ENCODE data around the gene RGCC.
"Not testable (repeated sequence)": the region's sequence is repeated elsewhere in the genome, so short reads cannot be mapped to it uniquely, and the experiment has no call there.

RGCC gene

GRCh38 chr13:41456768-41457588 is at the start of gene RGCC:
RGCC (plus strand) TSS chr13:41457550; CDS start chr13:41457708, 158 bp downstream.
- Mint-ChIP-seq H3K4me3 (peak within 1 kb of the TSS; percentile 95), H3K9me3 (no peaks in the 10 kb centered on the region), H3K36me3 (ENCODE audit: low read depth) (peaks cover 23% of the 10 kb centered on the region), H3K4me1 (ENCODE audit: low read depth) (peaks cover 32% of the 10 kb centered on the region), H3K27me3 (ENCODE audit: low read depth) (peaks cover 28% of the 10 kb centered on the region), H3K27ac (peak within 1 kb of the TSS; percentile 89)
- DNase-seq (ENCODE audit: low spot score): peak; percentile 96

- peaks cover 2% of the 10 kb centered on the region for H3K4me1 Mint-ChIP-seq (ENCODE audit: low read depth)
- no peak overlapping the region for H3K27ac Mint-ChIP-seq
- no peak overlapping the region for H3K4me3 Mint-ChIP-seq
- peaks cover 11% of the 10 kb centered on the region for H3K27me3 Mint-ChIP-seq (ENCODE audit: low read depth)
- no peak for DNase-seq (ENCODE audit: low spot score)
- no peaks in the 10 kb centered on the region for H3K36me3 Mint-ChIP-seq (ENCODE audit: low read depth)
- no peaks in the 10 kb centered on the region for H3K9me3 Mint-ChIP-seq
Observed at GRCh38 chr13:41408121-41408520, 49.2 kb upstream of the RGCC start.

GRCh38 chr13:41408746-41409145 is 48.6 kb upstream of the RGCC start:
- DNase-seq (ENCODE audit: low spot score): no peak
- Mint-ChIP-seq H3K27me3 (ENCODE audit: low read depth) (peaks cover 11% of the 10 kb centered on the region), H3K36me3 (ENCODE audit: low read depth) (no peaks in the 10 kb centered on the region)

GRCh38 chr13:41409611-41410010 is 47.7 kb upstream of the RGCC start:
- DNase-seq (ENCODE audit: low spot score): no peak
- no peaks in the 10 kb centered on the region for H3K9me3 Mint-ChIP-seq
- no peaks in the 10 kb centered on the region for H3K36me3 Mint-ChIP-seq (ENCODE audit: low read depth)
- H3K4me3 Mint-ChIP-seq: no peak overlapping the region
- peaks cover 9% of the 10 kb centered on the region for H3K27me3 Mint-ChIP-seq (ENCODE audit: low read depth)
- peaks cover 2% of the 10 kb centered on the region for H3K4me1 Mint-ChIP-seq (ENCODE audit: low read depth)
- no peak overlapping the region for H3K27ac Mint-ChIP-seq

More at GRCh38 chr13:41408746-41409145, 48.6 kb upstream of the RGCC start:
- peaks cover 2% of the 10 kb centered on the region for H3K4me1 Mint-ChIP-seq (ENCODE audit: low read depth)
- no peak overlapping the region for H3K27ac Mint-ChIP-seq
- H3K9me3 Mint-ChIP-seq: no peaks in the 10 kb centered on the region
- H3K4me3 Mint-ChIP-seq: no peak overlapping the region

GRCh38 chr13:41411060-41411459 is 46.3 kb upstream of the RGCC start:
- H3K36me3 Mint-ChIP-seq (ENCODE audit: low read depth): no peaks in the 10 kb centered on the region
- H3K4me1 Mint-ChIP-seq (ENCODE audit: low read depth): peaks cover 2% of the 10 kb centered on the region
- DNase-seq (ENCODE audit: low spot score): no peak
- no peaks in the 10 kb centered on the region for H3K9me3 Mint-ChIP-seq
- H3K4me3 Mint-ChIP-seq: no peak overlapping the region
- no peak overlapping the region for H3K27ac Mint-ChIP-seq
- peaks cover 8% of the 10 kb centered on the region for H3K27me3 Mint-ChIP-seq (ENCODE audit: low read depth)

- Mint-ChIP-seq H3K4me3 (no peak overlapping the region), H3K27ac (no peak overlapping the region), H3K4me1 (ENCODE audit: low read depth) (peaks cover 2% of the 10 kb centered on the region), H3K27me3 (ENCODE audit: low read depth) (peaks cover 5% of the 10 kb centered on the region), H3K36me3 (ENCODE audit: low read depth) (no peaks in the 10 kb centered on the region), H3K9me3 (no peaks in the 10 kb centered on the region)
- DNase-seq (ENCODE audit: low spot score): no peak
Observed at GRCh38 chr13:41411522-41411921, 45.8 kb upstream of the RGCC start.

GRCh38 chr13:41413872-41414271 is 43.5 kb upstream of the RGCC start:
- peaks cover 2% of the 10 kb centered on the region for H3K4me1 Mint-ChIP-seq (ENCODE audit: low read depth)
- H3K27me3 Mint-ChIP-seq (ENCODE audit: low read depth): peaks cover 3% of the 10 kb centered on the region
- no peak overlapping the region for H3K27ac Mint-ChIP-seq
- DNase-seq (ENCODE audit: low spot score): no peak
- H3K36me3 Mint-ChIP-seq (ENCODE audit: low read depth): no peaks in the 10 kb centered on the region
- no peak overlapping the region for H3K4me3 Mint-ChIP-seq
- H3K9me3 Mint-ChIP-seq: no peaks in the 10 kb centered on the region

- Mint-ChIP-seq H3K27ac (no peak overlapping the region), H3K36me3 (ENCODE audit: low read depth) (no peaks in the 10 kb centered on the region), H3K4me3 (no peak overlapping the region), H3K27me3 (ENCODE audit: low read depth) (peaks cover 2% of the 10 kb centered on the region), H3K9me3 (no peaks in the 10 kb centered on the region), H3K4me1 (ENCODE audit: low read depth) (peaks cover 2% of the 10 kb centered on the region)
- no peak for DNase-seq (ENCODE audit: low spot score)
Observed at GRCh38 chr13:41416276-41416675, 41.1 kb upstream of the RGCC start.

- Mint-ChIP-seq H3K27me3 (ENCODE audit: low read depth) (peaks cover 2% of the 10 kb centered on the region), H3K27ac (no peak overlapping the region), H3K36me3 (ENCODE audit: low read depth) (no peaks in the 10 kb centered on the region), H3K4me3 (no peak overlapping the region), H3K4me1 (ENCODE audit: low read depth) (no peaks in the 10 kb centered on the region), H3K9me3 (no peaks in the 10 kb centered on the region)
- no peak for DNase-seq (ENCODE audit: low spot score)
Observed at GRCh38 chr13:41418027-41418426, 39.3 kb upstream of the RGCC start.

- Mint-ChIP-seq H3K4me1 (ENCODE audit: low read depth) (no peaks in the 10 kb centered on the region), H3K4me3 (no peak overlapping the region), H3K27me3 (ENCODE audit: low read depth) (peaks cover 2% of the 10 kb centered on the region), H3K36me3 (ENCODE audit: low read depth) (no peaks in the 10 kb centered on the region), H3K27ac (no peak overlapping the region), H3K9me3 (no peaks in the 10 kb centered on the region)
- no peak for DNase-seq (ENCODE audit: low spot score)
Observed at GRCh38 chr13:41418731-41419130, 38.6 kb upstream of the RGCC start.

GRCh38 chr13:41419206-41419605 is 38.1 kb upstream of the RGCC start:
- no peaks in the 10 kb centered on the region for H3K9me3 Mint-ChIP-seq
- no peak overlapping the region for H3K4me3 Mint-ChIP-seq
- no peak for DNase-seq (ENCODE audit: low spot score)
- no peaks in the 10 kb centered on the region for H3K4me1 Mint-ChIP-seq (ENCODE audit: low read depth)
- no peaks in the 10 kb centered on the region for H3K36me3 Mint-ChIP-seq (ENCODE audit: low read depth)
- peaks cover 2% of the 10 kb centered on the region for H3K27me3 Mint-ChIP-seq (ENCODE audit: low read depth)
- H3K27ac Mint-ChIP-seq: no peak overlapping the region

GRCh38 chr13:41420146-41420545 is 37.2 kb upstream of the RGCC start:
- Mint-ChIP-seq H3K36me3 (ENCODE audit: low read depth) (no peaks in the 10 kb centered on the region), H3K27ac (no peak overlapping the region), H3K4me3 (no peak overlapping the region), H3K27me3 (ENCODE audit: low read depth) (peaks cover 2% of the 10 kb centered on the region), H3K9me3 (no peaks in the 10 kb centered on the region), H3K4me1 (ENCODE audit: low read depth) (no peaks in the 10 kb centered on the region)
- no peak for DNase-seq (ENCODE audit: low spot score)

- H3K36me3 Mint-ChIP-seq (ENCODE audit: low read depth); H3K27me3 Mint-ChIP-seq (ENCODE audit: low read depth); H3K4me1 Mint-ChIP-seq (ENCODE audit: low read depth); H3K9me3 Mint-ChIP-seq; H3K4me3 Mint-ChIP-seq; DNase-seq (ENCODE audit: low spot score); H3K27ac Mint-ChIP-seq: not testable (repeated sequence)
Observed at GRCh38 chr13:41421330-41421729, 36.0 kb upstream of the RGCC start.

GRCh38 chr13:41421983-41422382 is 35.4 kb upstream of the RGCC start:
- not testable (repeated sequence) for DNase-seq (ENCODE audit: low spot score)

GRCh38 chr13:41423259-41423658 is 34.1 kb upstream of the RGCC start:
- not testable (repeated sequence) for H3K27ac Mint-ChIP-seq; H3K36me3 Mint-ChIP-seq (ENCODE audit: low read depth); H3K9me3 Mint-ChIP-seq; H3K27me3 Mint-ChIP-seq (ENCODE audit: low read depth); DNase-seq (ENCODE audit: low spot score); H3K4me3 Mint-ChIP-seq; H3K4me1 Mint-ChIP-seq (ENCODE audit: low read depth)

More at GRCh38 chr13:41421983-41422382, 35.4 kb upstream of the RGCC start:
- H3K36me3 Mint-ChIP-seq (ENCODE audit: low read depth); H3K4me3 Mint-ChIP-seq; H3K9me3 Mint-ChIP-seq; H3K27me3 Mint-ChIP-seq (ENCODE audit: low read depth); H3K27ac Mint-ChIP-seq; H3K4me1 Mint-ChIP-seq (ENCODE audit: low read depth): not testable (repeated sequence)
